HG03159 (cell line): ENCODE measurements around the gene DCDC2C.
"Not testable (repeated sequence)": the region's sequence is repeated elsewhere in the genome, so short reads cannot be mapped to it uniquely, and the experiment has no call there.

Experiments
- ATAC-seq: cut with Tn5 transposase; IDR thresholded peaks from one replicate; pipeline ENCODE4 v1.9.1; 2021; ENCODE audit warnings: mild to moderate bottlenecking, moderate library complexity; ENCODE audit not compliant: unreplicated experiment

The DCDC2C gene

GRCh38 chr2:3814706-3815245, 111.4 kb downstream of the DCDC2C start:
- no peak for ATAC-seq

- not testable (repeated sequence) for ATAC-seq
Observed at GRCh38 chr2:3817144-3817543, 113.8 kb downstream of the DCDC2C start.

GRCh38 chr2:3823748-3824147, 120.4 kb downstream of the DCDC2C start:
- no peak for ATAC-seq

GRCh38 chr2:3827673-3828575, 124.5 kb downstream of the DCDC2C start:
- peak; percentile 76 for ATAC-seq

GRCh38 chr2:3830796-3831195, 127.4 kb downstream of the DCDC2C start:
- no peak for ATAC-seq

GRCh38 chr2:3837086-3837485, 133.7 kb downstream of the DCDC2C start:
- ATAC-seq: no peak

GRCh38 chr2:3838348-3838747, 135.0 kb downstream of the DCDC2C start:
- no peak for ATAC-seq

GRCh38 chr2:3839476-3839875, 136.1 kb downstream of the DCDC2C start:
- ATAC-seq: no peak

- no peak for ATAC-seq
Observed at GRCh38 chr2:3840611-3841155, 137.3 kb downstream of the DCDC2C start.

- ATAC-seq: no peak
Observed at GRCh38 chr2:3847397-3848052, 144.2 kb downstream of the DCDC2C start.

GRCh38 chr2:3848776-3849175, 145.4 kb downstream of the DCDC2C start:
- ATAC-seq: no peak

GRCh38 chr2:3849213-3849612, 145.8 kb downstream of the DCDC2C start:
- ATAC-seq: no peak

GRCh38 chr2:3857576-3857975, 154.2 kb downstream of the DCDC2C start:
- no peak for ATAC-seq

GRCh38 chr2:3864943-3865865, 161.8 kb downstream of the DCDC2C start:
- no peak for ATAC-seq

GRCh38 chr2:3867469-3867868, 164.1 kb downstream of the DCDC2C start:
- no peak for ATAC-seq

GRCh38 chr2:3868012-3868805, 164.8 kb downstream of the DCDC2C start:
- no peak for ATAC-seq

- ATAC-seq: no peak
Observed at GRCh38 chr2:3870222-3870621, 166.8 kb downstream of the DCDC2C start.

GRCh38 chr2:3871002-3871401, 167.6 kb downstream of the DCDC2C start:
- no peak for ATAC-seq

GRCh38 chr2:3872451-3872850, 169.1 kb downstream of the DCDC2C start:
- no peak for ATAC-seq

- no peak for ATAC-seq
Observed at GRCh38 chr2:3873899-3874298, 170.5 kb downstream of the DCDC2C start.
